DLD1 (cell line): ENCODE measurements around the gene ZNF212.

Experiments
- in situ Hi-C: cut with HindIII; loops from 2 replicates; pipeline ENCODE4 v1.10.0; 2017; ENCODE audit warnings: low sequenced_read_pairs

ZNF212 gene

DNA sequence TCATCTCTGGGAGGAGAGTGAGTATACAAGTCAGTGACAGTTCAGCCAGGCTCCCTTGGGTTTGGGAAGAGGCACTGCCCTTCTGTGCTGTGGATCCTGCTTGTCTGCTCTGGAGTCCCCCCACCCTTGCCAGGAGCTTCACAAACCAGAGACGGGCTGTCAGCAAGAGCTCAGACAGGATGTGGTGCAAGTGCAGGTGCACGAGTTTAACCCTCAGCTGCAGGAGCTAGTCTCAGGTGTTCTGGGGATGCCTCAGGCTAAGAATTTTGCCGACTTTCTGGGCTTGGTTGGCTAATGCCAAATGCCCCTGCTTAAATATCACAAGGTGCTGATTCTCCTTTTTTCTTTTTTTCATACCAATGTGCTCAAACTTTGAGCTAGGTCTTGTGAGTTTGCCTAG lies 44.9 kb downstream of the ZNF212 start:
- in situ Hi-C loops: no loop called here

DNA sequence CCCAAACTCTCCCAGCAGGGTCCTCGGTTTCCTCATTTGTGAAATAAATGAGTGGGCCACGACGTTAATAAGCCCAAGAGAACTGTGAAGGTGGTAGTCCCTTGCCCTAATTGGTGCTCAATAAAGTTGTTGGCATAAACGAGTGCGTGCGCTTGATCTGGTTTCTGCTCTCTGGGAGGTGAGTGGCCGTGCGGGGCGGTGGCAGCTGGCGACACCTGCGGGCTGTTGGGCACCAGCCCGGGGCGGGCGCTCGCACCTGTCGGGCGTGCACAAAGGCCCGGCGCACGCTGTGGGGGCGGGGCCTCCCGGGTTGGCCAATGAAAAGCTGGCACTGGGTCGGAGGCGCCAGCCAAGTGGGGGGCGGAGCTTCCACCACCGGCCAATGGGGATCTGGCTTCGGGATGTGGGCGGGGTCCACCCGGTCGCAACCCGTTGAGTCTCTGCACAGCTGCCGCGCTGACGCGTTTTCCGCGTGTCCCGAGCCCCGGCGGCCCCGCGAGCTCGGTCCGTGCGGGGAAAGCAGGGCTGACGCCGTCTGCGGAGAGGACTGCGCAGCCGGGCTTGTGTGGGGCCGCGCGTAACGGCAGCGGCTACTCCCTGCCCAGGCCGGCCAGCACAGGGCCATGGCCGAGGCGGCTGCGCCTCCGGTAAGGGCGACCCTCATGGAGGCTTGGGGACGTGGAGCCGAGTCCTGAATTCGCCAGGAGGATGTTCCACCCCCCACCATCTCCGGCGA lies 45.6 kb downstream of the ZNF212 start:
- in situ Hi-C loops: no loop called here

DNA sequence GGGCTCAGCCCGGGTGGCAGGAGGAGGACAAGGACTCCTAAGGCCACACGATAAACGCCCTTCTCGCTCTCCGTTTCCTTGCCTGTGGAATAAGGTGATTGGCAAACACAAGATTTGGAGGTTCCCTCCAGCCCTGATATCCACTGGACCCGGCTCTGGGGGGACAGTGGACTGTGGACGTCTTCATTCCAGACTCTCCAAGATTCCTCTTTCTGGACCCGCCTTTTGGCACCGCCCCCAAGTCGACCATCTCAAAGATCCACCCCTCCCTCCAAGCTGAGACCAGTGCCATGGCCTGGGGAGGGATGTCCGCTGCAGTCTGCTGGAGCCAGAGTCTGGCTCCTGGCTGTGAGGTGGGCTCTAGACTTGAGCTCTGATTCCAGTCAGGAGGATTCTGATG lies 46.2 kb downstream of the ZNF212 start:
- in situ Hi-C loops: no loop called here

DNA sequence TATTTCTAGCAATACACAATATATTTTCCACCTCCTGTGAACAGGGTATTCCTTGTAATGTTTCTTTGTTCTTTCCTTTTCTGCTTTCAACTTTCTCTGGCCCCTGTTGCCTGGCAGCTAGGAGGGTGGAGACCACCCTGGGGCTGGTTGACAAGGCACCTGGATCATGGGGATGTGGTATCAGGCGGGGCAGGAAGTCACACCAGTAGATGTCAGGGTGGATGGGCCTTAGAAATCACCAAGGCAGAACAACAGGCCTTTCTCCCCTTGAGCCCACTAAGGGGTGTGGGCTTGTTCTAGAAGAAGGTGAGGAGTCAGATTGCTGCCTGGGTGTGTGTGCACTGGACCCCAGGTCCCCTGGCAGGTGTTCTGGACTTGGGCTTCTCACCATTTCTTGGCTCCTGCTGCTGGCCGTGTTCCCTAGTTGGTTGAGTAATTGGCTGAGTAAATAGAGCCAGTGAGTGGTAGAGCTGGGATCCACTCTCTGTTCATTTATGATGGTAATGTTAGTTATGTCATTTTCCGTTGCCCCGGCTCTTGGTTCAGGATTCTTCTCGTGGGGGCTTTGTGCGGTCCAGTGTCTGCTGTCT lies 47.5 kb downstream of the ZNF212 start:
- in situ Hi-C loops: no loop called here

DNA sequence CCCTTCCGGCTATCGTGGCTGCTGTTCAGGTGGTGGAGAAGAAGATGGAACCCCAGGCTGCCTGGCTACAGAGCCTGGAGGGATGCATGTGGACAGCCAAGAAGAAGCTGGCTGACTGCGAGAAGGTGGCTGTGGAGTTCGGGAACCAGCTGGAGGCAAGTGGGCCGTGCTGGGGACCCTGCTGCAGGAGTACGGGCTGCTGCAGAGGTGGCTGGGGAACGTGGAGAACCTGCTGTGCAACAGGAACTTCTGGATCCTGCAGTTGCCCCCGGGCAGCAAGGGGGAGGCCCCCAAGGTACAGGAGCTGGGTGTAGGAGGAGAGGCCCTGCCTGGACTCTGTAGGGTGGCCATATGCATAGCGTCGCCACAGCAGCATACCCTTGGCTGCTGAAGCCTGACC lies 48.2 kb downstream of the ZNF212 start:
- in situ Hi-C loops: no loop called here

DNA sequence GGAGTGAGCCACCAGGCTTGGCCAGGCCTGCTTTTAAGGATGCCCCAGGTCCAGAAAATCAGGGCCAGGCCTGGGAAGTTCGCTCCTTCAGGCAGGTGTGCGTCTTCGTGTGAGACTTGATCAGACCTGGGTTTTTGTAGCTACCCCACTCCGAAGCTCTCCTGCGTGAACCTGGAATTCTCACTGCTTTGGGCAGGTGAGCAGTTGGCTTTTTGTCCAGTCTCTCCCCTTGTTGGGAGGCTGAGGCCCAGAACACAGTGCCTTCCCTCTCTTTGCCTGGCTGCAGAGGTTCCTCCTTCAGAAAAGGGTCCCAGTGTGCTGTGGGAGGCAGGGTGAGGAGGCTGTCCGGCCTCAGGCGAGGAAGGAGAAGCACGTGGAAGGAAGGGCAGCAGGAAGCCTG lies 49.8 kb downstream of the ZNF212 start:
- in situ Hi-C loops: no loop called here

DNA sequence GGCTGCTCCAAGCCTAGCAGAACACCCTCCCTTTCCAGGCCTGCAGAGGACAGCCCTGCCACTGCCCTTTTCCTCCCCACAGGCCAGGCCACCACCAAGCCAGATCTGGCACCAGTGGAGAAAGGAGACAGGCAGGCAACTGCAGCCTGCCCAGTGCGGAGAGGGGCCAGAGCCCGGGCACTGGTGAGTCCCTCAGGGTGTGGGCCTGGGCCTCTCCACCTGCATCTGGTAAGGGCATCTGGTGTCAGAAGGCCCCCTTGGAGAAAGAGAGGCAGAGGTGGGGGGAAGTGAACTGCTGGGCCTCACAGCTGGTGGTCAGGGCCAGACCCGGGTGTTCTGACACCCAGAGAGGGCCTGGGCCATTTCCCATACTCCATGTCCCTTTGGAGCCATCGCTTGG lies 50.4 kb downstream of the ZNF212 start:
- in situ Hi-C loops: no loop called here

DNA sequence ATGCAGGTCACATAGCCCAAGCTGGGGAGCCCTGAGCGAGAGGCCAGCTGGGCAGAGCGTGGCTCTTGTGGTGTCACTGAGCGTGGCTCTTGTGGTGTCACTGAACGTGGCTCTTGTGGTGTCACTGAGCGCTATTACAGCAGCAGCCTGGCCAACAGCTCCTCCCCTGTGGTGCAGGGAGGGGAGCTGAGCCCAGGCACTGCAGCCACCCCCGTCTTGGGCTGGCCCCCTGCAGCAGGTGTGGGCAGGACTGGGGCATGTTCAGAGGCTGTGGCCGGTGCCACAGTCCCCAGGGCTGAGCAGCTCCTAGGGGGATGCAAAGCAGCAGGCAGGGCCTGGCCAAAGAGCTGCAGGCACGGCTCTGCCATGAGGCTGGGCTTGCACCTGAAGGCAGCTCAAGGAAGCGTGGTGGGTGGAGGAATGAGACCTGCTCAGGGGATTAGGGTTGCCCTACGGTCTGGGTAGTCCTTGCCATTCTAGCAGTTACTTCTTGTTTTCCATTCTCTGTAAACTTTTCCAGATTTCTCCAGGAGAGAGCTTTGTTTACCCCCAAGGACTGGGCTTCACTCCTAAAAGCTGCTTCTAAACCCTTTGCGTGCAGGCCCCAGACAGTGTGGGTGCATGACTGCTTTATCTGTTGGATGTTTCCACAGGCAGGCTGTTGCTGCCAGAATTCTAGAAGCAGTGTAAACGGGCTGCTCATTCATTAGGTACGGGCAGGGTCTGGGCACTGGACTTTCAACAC lies 51.8 kb downstream of the ZNF212 start:
- in situ Hi-C loops: no loop called here

DNA sequence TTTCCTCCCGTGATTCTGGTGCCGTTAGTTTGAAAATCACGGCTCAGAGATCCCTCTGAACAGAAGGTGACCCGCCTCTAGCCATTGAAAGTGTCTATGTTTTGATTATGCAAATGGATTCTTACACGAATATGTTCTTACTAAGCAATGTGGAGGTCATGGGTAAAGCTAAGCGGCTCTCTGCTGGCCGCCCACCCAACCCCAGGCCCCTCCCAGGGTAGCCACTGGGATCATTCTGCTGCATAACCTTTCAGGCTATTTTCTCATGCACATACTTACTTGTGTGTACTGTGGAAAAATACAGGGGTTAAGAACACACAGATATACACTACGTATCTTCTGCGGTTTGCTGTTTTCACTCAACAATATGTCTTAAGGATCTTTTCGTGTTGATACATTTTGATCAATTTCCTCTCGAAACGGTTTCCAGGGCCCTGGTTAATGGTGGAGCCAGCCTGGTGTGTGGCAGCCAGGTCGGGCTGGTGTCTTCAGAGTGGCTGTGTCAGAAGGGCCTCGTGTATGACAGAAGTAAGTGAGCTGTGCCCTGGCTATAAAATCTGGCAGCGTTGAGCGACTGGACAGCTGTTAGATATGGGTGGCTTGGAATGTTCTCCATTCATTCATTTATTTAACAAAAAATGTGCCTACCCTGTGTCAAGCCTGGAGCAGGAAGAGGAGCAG lies 52.5 kb downstream of the ZNF212 start:
- in situ Hi-C loops: no loop called here

DNA sequence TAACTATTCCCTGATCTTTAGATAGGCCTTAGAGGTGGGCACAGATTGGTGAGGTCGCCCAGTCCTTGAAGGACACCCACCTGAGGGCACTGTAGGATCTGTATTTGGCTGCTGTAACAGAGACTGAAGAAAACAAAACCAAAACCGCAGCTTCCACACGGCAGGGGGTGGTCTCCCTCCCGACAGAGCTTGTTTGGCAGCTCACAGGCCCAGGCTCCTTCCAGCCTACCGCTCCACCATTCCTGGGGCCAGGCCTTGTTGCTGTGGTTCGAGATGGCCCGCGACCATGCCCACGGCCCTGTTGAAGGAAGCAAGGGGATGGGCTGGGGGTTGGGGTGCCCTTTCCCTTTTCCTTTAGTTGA lies 53.0 kb downstream of the ZNF212 start:
- in situ Hi-C loops: no loop called here

DNA sequence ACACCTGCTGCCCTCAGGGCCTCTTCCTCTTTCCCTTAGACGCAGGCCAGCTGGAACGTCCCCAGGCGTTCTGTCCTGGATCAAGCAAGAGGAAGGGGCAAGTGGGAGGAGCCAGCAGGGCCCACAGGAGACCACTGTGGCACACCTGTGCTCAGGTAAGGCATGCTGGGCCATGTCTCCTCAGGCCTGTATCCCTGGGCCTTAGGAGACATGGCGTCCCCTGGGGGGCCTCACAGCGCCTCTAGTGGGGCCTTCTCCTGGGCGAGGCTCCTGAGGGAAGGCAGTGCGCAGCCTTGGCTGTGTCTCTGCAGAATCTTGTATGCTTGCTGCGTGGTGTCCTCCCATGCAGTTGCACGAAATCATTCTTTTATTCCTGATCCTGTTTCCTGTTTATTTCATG lies 53.9 kb downstream of the ZNF212 start:
- in situ Hi-C loops: no loop called here

DNA sequence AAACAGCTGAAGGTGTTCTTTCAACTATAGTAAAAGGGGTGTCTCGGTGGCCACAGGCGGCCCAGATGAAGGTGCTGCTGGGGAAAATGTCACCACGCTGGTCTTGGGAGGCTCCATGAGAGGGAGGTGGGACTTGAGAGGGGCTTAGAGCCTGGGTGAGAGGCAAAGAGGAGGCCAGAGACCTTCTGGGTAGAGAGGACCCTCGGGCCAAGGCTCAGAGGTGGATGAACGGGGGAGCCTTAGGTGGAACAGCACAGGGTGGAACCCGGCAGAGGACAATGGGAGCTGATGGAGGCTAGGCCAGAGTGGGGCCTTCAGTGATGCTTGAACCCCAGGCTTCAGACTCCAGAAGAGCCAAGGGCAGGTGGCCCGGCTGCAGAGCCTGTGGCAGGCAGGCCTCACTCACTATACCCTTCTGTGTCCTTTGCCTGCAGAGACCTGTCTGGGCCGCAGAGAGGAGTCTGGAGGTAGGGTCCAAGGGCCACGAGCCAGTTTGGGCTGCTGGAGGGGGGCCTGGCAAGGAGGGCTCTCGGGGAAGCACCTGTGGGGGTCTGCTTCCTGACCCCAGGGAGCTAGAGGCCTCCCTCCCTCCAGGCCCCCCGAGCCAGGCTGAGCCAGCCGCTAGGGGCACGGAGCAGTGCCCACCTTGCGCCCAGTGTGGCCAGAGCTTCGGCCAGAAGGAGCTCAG lies 54.6 kb downstream of the ZNF212 start:
- in situ Hi-C loops: no loop called here

DNA sequence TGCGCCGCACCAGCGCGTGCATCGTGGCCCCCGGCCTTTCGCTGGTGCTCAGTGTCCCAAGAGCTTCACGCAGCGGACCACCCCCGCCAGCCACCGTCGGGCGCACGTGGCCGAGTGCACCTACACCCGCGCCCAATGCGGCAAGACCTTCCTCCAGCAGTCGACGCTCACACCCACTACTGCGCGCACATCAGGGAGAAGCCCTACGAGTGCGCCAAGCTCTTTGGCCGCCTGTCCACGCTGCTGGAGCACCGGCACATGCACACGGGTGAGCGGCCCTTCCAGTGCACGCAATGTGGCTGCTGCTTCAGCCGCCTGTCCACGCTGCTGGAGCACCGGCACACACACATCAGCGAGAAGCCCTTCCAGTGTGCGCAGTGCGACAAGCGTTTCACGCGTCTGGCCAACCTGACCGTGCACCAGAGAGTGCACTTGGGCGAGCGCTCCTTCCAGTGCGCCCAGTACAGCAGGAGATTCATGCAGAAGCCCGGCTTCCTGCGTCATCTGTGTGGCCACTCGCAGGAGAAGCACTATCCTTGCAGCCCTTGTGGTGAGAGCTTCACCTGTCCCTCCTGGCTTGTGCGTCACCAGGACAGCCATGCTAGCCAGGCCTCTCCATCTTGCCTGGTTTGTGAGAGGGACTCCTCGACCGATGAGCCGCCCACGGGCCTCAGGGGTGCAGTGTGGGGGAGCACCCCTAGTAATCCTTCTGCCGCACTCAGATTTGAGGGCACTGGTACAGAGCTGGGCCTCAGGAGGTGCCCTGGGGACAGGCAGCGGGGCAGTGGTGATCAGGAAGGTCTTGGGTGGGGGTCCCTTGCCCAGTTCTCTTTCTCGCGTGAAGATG lies 55.4 kb downstream of the ZNF212 start:
- in situ Hi-C loops: no loop called here

DNA sequence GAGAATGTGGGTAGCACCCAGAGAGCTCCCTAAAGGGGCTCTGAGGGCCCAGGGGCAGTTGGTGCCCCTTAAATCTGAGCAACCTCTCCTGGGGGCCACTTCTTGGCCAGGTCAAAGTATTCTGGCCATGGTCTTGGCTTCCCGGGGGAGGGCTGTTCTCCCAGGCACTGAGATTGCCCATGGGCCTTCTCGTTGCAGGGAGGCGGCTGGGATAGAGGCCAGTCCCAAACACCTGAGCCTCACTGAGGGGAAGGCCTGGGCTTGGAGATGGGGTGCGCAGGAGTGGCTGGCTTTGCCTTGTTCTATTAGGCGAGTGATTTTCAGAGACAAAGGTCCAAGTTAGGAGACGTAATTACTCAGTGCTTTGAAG lies 56.0 kb downstream of the ZNF212 start:
- in situ Hi-C loops: no loop called here

DNA sequence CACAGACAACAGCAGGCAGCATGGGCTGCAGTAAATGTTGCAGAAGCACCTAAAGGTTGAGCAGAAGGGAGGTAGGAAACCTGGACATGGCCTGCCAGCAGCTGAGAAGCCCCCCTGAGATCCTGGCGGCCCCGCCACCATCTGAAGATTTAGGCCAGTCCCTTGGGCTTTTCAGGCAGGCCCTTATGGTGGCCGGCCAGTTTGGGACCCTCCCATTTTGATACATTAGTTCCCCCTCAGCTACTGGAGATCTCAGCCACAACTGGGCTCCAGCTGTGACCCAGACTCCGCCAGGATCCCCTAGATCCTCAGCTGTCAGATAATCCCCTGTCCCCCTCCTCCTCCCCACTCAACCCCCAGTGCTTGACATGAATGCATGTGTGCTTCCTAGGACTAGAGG lies 56.9 kb downstream of the ZNF212 start:
- in situ Hi-C loops: no loop called here

DNA sequence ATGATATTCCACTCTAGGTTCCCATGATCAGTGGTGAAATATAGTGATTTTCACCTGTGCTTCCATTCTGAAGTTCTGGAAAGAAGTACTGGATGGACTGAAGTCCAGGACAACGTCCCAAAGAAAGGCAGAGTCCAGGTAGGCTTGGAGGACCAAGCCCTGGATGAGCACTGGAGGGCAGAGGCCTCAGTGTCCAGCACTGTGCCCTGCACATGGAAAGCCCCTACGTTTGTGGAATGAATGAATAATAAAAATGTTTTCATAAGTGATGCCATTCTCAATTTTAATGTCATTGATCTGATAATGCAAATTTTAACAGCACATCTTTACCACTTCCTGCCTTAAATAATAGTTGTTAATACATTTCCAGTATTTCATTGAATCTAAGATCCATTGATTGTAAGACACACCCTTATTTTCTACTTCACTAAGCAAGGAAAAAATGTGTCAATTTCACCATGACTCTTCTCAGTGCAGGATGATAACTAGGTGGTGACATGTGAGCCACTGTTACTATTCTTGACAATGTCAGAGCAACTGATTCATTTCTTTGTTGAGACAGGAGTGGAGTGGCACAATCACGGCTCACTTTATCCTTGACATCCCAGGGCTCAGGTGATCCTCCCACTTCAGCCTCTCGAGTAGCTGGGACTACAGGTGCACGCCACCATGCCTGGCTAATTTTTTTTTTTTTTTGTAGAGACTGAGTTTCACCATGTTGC lies 57.7 kb downstream of the ZNF212 start:
- in situ Hi-C loops: no loop called here

DNA sequence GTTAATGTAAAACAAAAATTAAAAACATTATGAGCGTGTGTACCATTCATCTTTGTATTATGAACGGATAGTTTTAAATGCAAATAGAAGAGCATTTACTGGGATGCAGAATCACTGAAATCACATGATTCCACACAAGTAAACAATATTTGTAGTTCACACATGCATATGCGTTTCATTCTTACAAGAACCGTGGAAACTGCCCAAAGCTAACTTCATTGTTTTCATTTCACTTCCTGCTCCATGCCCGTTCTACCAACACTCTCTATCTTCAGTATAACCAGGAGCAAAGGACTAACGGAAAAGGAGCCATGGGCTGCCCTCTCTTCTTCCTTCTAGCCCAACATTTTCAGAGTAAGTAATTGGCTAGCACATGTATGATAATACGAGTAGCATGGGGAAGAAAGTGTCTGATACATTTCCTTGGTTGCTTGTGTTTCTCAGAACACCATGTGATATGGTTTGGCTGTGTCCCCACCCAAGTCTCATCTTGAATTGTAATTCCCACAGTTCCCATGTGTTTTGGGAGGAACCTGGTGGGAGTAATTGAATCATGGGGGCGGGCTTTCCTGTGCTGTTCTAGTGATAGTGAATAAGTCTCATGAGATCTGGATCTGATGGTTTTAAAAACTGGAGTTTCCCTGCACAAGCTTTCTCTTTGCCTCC lies 61.3 kb downstream of the ZNF212 start:
- in situ Hi-C loops: no loop called here

DNA sequence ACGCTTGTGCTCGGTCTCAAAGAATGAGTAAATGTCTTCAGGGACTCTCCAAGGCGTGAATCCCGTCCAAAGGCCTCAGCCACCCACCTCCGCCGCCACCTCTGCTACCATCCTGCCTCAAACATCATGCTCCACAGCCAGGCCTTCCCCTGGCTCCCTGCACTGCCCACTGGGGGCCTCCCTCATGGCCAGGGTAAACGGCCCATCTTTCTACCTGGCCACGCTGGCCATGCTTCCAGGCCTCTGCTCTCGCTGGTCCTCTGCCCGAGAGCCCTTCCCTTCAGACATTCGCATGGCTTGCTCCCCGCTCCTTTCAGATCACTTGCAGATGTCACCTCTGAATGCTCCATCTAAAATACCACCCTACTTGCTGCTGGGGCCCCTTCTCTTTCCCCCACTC lies 62.8 kb downstream of the ZNF212 start:
- in situ Hi-C loops: no loop called here

DNA sequence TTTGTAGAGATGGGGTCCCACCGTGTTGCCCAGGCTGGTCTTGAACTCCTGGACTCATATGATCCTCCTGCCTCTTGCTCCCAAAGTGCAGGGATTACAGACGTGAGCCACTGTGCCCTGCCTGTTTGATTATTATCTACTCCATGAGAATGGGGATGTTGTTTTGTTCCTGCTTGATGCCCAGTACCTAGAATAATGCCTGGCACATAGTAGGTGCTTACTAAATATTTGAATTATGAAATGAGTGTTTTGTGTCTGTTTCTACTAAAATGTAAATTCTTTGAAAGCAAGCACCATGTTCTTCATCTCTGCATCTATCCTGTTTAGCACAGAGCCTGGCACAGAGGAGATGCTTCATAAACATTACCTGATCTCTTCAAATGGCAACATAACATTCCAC lies 63.4 kb downstream of the ZNF212 start:
- in situ Hi-C loops: no loop called here
